ENCODE results near the gene GALNT3. TPM values are rescaled to one million over a fixed set of nuclear protein-coding genes. Genes with fewer than 3 reads are reported as not detected.

GALNT3 gene
- total and polyA plus RNA-seq, 4 donors, result 0.29 to 2.3 (median 1.6) TPM

GRCh38 chr2:165839610-165840009, 45.6 kb upstream of the GALNT3 start:
- H3K4me1 ChIP-seq (ENCODE audit: control insufficient read depth in 4 of 4, insufficient read depth in 4 of 4, low read length in 3 of 4), result no peaks in the 10 kb centered on the region
- 95% methylated on average over 2 of the region's 2 CpGs for WGBS
- DNase-seq (ENCODE audit: low spot score), result no peak

More at GRCh38 chr2:165839610-165840009, 45.6 kb upstream of the GALNT3 start:
- Histone ChIP-seq H3K27ac (ENCODE audit: low read depth in 1 of 2, low read length in 2 of 2) (no peak overlapping the region), H3K9me3 (ENCODE audit: control insufficient read depth in 4 of 4, low read length in 3 of 4) (no peaks in the 10 kb centered on the region), H3K36me3 (ENCODE audit: control insufficient read depth in 4 of 4, insufficient read depth in 3 of 4, low read depth in 1 of 4, low read length in 3 of 4) (no peaks in the 10 kb centered on the region), H3K9ac (ENCODE audit: low read depth in 1 of 2, low read length in 2 of 2) (no peak overlapping the region), H3K4me3 (ENCODE audit: low read depth in 1 of 3, low read length in 3 of 3) (no peak overlapping the region), H3K27me3 (ENCODE audit: control insufficient read depth in 4 of 4, insufficient read depth in 4 of 4, low read length in 3 of 4) (no peaks in the 10 kb centered on the region)
- TF ChIP-seq EGR1 (IDR thresholded peaks at IDR 0.05; ENCODE audit: low read depth in 2 of 2) (no peak), FOXA1 (IDR thresholded peaks at IDR 0.05) (no peak), CTCF (IDR thresholded peaks at IDR 0.05; ENCODE audit: low read depth, low read length, missing input control) (no peak), RAD21 (IDR thresholded peaks at IDR 0.05) (no peak), GABPA (IDR thresholded peaks at IDR 0.05 in 1 of 2, conservative IDR thresholded peaks at IDR 0.05 in 1 of 2) (no peak), JUND (IDR thresholded peaks at IDR 0.05) (no peak), TAF1 (conservative IDR thresholded peaks at IDR 0.05) (no peak), MAX (IDR thresholded peaks at IDR 0.05) (no peak), REST (IDR thresholded peaks at IDR 0.05) (no peak), FOXA2 (IDR thresholded peaks at IDR 0.05) (no peak), YY1 (IDR thresholded peaks at IDR 0.05) (no peak), NR2F2 (IDR thresholded peaks at IDR 0.05) (no peak), ZBTB33 (IDR thresholded peaks at IDR 0.05) (no peak), RXRA (IDR thresholded peaks at IDR 0.05) (no peak), HNF4G (IDR thresholded peaks at IDR 0.05) (no peak)
